Sigmoid colon (tissue), 7 donors: ENCODE results near the gene AEBP1. TPM values are rescaled to one million over a fixed set of nuclear protein-coding genes. Genes with fewer than 3 reads are reported as not detected.

Experiments used
- DNase-seq: peaks from one replicate; pipeline ENCODE4 v3.0.0-alpha.2; 2019
- H3K27ac ChIP-seq, 4 donors: fragments of 200-600 bp; sonication (generic); one replicate each; pipeline ENCODE4 v1.5.1; 2016 to 2019; ENCODE audit warnings: mild to moderate bottlenecking in 1 of 4
- H3K27me3 ChIP-seq, 3 donors: fragments of 200-600 bp; sonication (generic); one replicate each; pipeline ENCODE4 v1.5.1; 2019; ENCODE audit warnings: mild to moderate bottlenecking in 1 of 3
- H3K36me3 ChIP-seq, 4 donors: fragments of 200-600 bp; sonication (generic); one replicate each; pipeline ENCODE4 v1.5.1; 2016 to 2019
- H3K4me1 ChIP-seq, 4 donors: fragments of 200-600 bp; sonication (generic); one replicate each; pipeline ENCODE4 v1.5.1; 2017 to 2019
- H3K4me3 ChIP-seq, 4 donors: fragments of 200-600 bp; sonication (generic); one replicate each; pipeline ENCODE4 v1.5.1; 2017 to 2019; ENCODE audit warnings: mild to moderate bottlenecking in 2 of 4, moderate library complexity in 1 of 4
- H3K9me3 ChIP-seq, 4 donors: fragments of 200-600 bp in 3 of 4; sonication (generic) in 3 of 4; one replicate each; pipeline versions ENCODE4 v1.5.1 to v1.6.1; 2013 to 2019
- EP300 ChIP-seq, 4 donors: sonication (generic); formaldehyde crosslinking; IDR thresholded peaks; one replicate each; pipeline ENCODE4 v1.6.1; 2017; ENCODE audit warnings: antibody characterized with exemption in 4 of 4
- POLR2A ChIP-seq, 2 donors: fragments of 450-650 bp; IDR thresholded peaks; one replicate each; pipeline ENCODE4 v1.6.1; 2016; ENCODE audit warnings: antibody characterized with exemption in 2 of 2, mild to moderate bottlenecking in 2 of 2, moderate library complexity in 2 of 2
- POLR2AphosphoS5 ChIP-seq, 4 donors: sonication (generic); formaldehyde crosslinking; IDR thresholded peaks; one replicate each; pipeline ENCODE4 v1.6.1; 2017; ENCODE audit warnings: antibody characterized with exemption in 4 of 4
- WGBS, 2 donors: extraction: QIAGEN DNeasy Blood & Tissue Kit; methylation state at CpG; one replicate each; pipeline ENCODE4 v1.1.7; 2013; 5-methylcytosine and 5-hydroxymethylcytosine counted together
- intact Hi-C: fragments of 100-400 bp; cut with DNase I; formaldehyde crosslinking; loops from one replicate; pipeline ENCODE4 v1.15.1; 2023
- polyA plus RNA-seq, 3 donors: library from polyadenylated mRNA; stranded (reverse); fragments of 200-250 nt; gene quantifications; one replicate each; pipeline ENCODE4 v1.2.3, GENCODE V29; 2013
- total RNA-seq, 4 donors: library from RNA; depleted of rRNA; stranded (reverse); fragments of >200 nt; gene quantifications; one replicate each; pipeline ENCODE4 v1.1.0, GENCODE V29; 2016
- TF ChIP-seq, protein P1 (sequence below), 4 experiments: fragments of 450-650 bp in 3 of 4; fragments of 200-600 bp in 1 of 4; IDR thresholded peaks; one replicate each; pipeline ENCODE4 v1.5.1; 2016 to 2019; ENCODE audit warnings: antibody characterized with exemption in 4 of 4, mild to moderate bottlenecking in 3 of 4, moderate library complexity in 2 of 4
- donor health status: healthy with polysubstance abuse.
- donor health status: Bipolar disorder and iron deficiency.
- donor health status: healthy.

The AEBP1 gene
- total and polyA plus RNA-seq, 7 donors, result 2.5 to 182 (median 74.6) TPM

- no peak for DNase-seq
- intact Hi-C loops, result no loop called here
- TF ChIP-seq POLR2A (IDR thresholded peaks at IDR 0.05) (no peak), POLR2AphosphoS5 (IDR thresholded peaks at IDR 0.05) (no peak), EP300 (IDR thresholded peaks at IDR 0.05) (no peak)
- TF ChIP-seq, protein P1, sequence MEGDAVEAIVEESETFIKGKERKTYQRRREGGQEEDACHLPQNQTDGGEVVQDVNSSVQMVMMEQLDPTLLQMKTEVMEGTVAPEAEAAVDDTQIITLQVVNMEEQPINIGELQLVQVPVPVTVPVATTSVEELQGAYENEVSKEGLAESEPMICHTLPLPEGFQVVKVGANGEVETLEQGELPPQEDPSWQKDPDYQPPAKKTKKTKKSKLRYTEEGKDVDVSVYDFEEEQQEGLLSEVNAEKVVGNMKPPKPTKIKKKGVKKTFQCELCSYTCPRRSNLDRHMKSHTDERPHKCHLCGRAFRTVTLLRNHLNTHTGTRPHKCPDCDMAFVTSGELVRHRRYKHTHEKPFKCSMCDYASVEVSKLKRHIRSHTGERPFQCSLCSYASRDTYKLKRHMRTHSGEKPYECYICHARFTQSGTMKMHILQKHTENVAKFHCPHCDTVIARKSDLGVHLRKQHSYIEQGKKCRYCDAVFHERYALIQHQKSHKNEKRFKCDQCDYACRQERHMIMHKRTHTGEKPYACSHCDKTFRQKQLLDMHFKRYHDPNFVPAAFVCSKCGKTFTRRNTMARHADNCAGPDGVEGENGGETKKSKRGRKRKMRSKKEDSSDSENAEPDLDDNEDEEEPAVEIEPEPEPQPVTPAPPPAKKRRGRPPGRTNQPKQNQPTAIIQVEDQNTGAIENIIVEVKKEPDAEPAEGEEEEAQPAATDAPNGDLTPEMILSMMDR (IDR thresholded peaks at IDR 0.05), result no peak
- H3K4me1 ChIP-seq, result no peaks in the 10 kb centered on the region
- no peaks in the 10 kb centered on the region for H3K9me3 ChIP-seq
- no peaks in the 10 kb centered on the region for H3K36me3 ChIP-seq
- no peak overlapping the region for H3K27ac ChIP-seq
- H3K27me3 ChIP-seq, result no peaks in the 10 kb centered on the region
- 91 to 94% methylated on average over 5 of the region's 5 CpGs for WGBS, 2 donors
- H3K4me3 ChIP-seq, result no peak overlapping the region
Observed at GRCh38 chr7:44159824-44160630, 55.9 kb downstream of the AEBP1 start.

DNA sequence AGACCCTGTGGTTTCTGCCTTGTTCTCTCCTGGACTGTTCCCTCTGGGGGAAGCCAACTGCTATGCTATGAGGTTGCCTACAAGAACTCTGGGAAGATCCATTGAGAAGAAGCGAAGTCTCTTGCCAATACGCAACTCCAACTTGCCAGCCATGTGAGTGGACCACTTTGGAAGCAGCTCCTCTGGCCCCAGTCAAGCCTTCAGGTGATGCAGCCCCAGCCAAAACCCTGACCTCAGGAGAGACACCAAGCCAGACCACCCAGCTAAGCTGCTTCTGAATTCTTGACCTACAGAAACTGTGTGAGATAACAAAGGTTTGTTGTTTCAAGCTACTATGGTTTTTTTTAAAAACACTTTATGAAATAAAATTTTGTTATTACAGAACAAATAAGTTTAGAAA lies 57.2 kb downstream of the AEBP1 start:
- DNase-seq, result no peak
- no peak overlapping the region for H3K4me3 ChIP-seq
- no peak overlapping the region for H3K27ac ChIP-seq
- intact Hi-C loops, result no loop called here
- H3K4me1 ChIP-seq, result no peaks in the 10 kb centered on the region
- no peaks in the 10 kb centered on the region for H3K27me3 ChIP-seq
- H3K9me3 ChIP-seq, result no peaks in the 10 kb centered on the region
- no peaks in the 10 kb centered on the region for H3K36me3 ChIP-seq
- 96 to 98% methylated on average over 2 of the region's 2 CpGs for WGBS, 2 donors
- TF ChIP-seq POLR2A (IDR thresholded peaks at IDR 0.05), result no peak

DNA sequence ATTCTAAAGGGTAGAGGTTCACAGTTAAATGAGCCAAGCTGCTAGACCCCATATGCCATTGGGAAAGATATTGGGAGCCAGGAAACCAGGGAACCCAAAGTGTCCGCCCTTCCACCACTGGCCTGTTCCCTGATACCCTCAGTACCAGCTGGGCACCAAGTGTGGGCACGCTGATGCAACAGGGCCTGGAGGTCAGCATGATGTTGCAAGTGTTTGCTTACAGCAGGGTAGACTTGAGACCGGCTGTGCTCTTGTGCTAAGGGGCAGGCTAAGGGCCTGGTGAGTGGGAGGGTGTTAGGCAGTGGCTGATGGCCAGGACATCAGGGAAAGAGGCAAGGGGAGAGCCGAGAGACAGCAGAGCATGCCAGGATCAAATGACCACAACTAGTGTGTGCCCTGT lies 58.0 kb downstream of the AEBP1 start:
- no peaks in the 10 kb centered on the region for H3K9me3 ChIP-seq
- H3K4me1 ChIP-seq, result no peaks in the 10 kb centered on the region
- no peaks in the 10 kb centered on the region for H3K27me3 ChIP-seq
- WGBS, 2 donors, result 85 to 87% methylated on average over 4 of the region's 4 CpGs
- no peaks in the 10 kb centered on the region for H3K36me3 ChIP-seq
- no peak overlapping the region for H3K4me3 ChIP-seq
- TF ChIP-seq, protein P1 (IDR thresholded peaks at IDR 0.05), result no peak
- TF ChIP-seq EP300 (IDR thresholded peaks at IDR 0.05) (no peak), POLR2A (IDR thresholded peaks at IDR 0.05) (no peak)
- no peak overlapping the region for H3K27ac ChIP-seq
- intact Hi-C loops, result no loop called here
- no peak for DNase-seq

GRCh38 chr7:44162785-44163395 lies 58.7 kb downstream of the AEBP1 start:
- Histone ChIP-seq H3K4me3 (no peak overlapping the region), H3K36me3 (no peaks in the 10 kb centered on the region), H3K27me3 (no peaks in the 10 kb centered on the region), H3K4me1 (no peaks in the 10 kb centered on the region), H3K27ac (no peak overlapping the region), H3K9me3 (no peaks in the 10 kb centered on the region)
- DNase-seq, result no peak
- 76 to 82% methylated on average over 1 of the region's 1 CpG for WGBS, 2 donors
- intact Hi-C loops, result no loop called here
- TF ChIP-seq POLR2AphosphoS5 (IDR thresholded peaks at IDR 0.05) (no peak), EP300 (IDR thresholded peaks at IDR 0.05) (no peak), POLR2A (IDR thresholded peaks at IDR 0.05) (no peak)
- TF ChIP-seq, protein P1 (IDR thresholded peaks at IDR 0.05), result no peak

GRCh38 chr7:44163591-44163990 lies 59.4 kb downstream of the AEBP1 start:
- TF ChIP-seq POLR2AphosphoS5 (IDR thresholded peaks at IDR 0.05), result no peak
- no peak for TF ChIP-seq POLR2A (IDR thresholded peaks at IDR 0.05)
- TF ChIP-seq, protein P1 (IDR thresholded peaks at IDR 0.05), result no peak
- no peak for TF ChIP-seq EP300 (IDR thresholded peaks at IDR 0.05)
- WGBS, 2 donors, result 48 to 62% methylated on average over 1 of the region's 1 CpG
- intact Hi-C loops, result no loop called here

More at GRCh38 chr7:44163591-44163990, 59.4 kb downstream of the AEBP1 start:
- no peaks in the 10 kb centered on the region for H3K27me3 ChIP-seq
- no peak overlapping the region for H3K4me3 ChIP-seq
- no peak overlapping the region for H3K27ac ChIP-seq
- no peaks in the 10 kb centered on the region for H3K9me3 ChIP-seq
- H3K4me1 ChIP-seq, result no peaks in the 10 kb centered on the region
- no peaks in the 10 kb centered on the region for H3K36me3 ChIP-seq
- DNase-seq, result no peak
